Fibroblast of the aortic adventitia (primary cell): Measurements from ENCODE around the gene SLC22A15. TPM values are rescaled to one million over a fixed set of nuclear protein-coding genes. Genes with fewer than 3 reads are reported as not detected.

Source experiments
- DNase-seq: peaks from one replicate; pipeline ENCODE4 v3.0.0-alpha.2; 2010; ENCODE audit warnings: low read depth
- H3K4me3 ChIP-seq: 2 replicates; pipeline ENCODE4 v1.5.1; 2011; ENCODE audit warnings: low read depth, mild to moderate bottlenecking, control low read depth, low read length, moderate library complexity
- total RNA-seq: library from RNA; depleted of rRNA; stranded (reverse); fragments of >200 nt; gene quantifications from 2 replicates; pipeline ENCODE4 v1.2.3, GENCODE V29; 2012; ENCODE audit warnings: low replicate concordance
- TF ChIP-seq, protein P1 (sequence below): IDR thresholded peaks from 2 replicates; pipeline ENCODE4 v1.5.1; 2011; ENCODE audit warnings: mild to moderate bottlenecking, low read length, control low read depth, inconsistent platforms; ENCODE audit not compliant: insufficient read depth

The SLC22A15 gene
- total RNA-seq, 1 donor = 4.2 TPM

DNA sequence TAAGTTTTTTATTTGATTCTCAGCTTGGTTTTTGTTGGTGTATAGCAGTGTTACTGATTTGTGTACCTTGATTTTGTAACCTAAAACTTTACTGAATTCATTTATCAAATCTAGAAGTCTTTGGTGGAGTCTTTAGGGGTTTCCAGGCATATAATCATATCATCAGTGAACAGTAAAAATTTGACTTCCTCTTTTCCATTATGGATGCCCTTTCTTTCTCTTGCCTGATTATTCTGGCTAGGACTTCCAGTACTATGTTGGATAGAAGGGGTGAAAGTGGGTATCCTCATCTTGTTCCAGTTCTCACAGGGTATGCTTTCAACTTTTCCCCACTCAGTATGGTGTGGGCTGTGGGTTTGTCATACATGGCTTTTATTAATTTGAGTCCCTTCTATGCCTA, 111.3 kb downstream of the SLC22A15 start:
- no peak overlapping the region for H3K4me3 ChIP-seq
- DNase-seq = no peak
- TF ChIP-seq, protein P1, sequence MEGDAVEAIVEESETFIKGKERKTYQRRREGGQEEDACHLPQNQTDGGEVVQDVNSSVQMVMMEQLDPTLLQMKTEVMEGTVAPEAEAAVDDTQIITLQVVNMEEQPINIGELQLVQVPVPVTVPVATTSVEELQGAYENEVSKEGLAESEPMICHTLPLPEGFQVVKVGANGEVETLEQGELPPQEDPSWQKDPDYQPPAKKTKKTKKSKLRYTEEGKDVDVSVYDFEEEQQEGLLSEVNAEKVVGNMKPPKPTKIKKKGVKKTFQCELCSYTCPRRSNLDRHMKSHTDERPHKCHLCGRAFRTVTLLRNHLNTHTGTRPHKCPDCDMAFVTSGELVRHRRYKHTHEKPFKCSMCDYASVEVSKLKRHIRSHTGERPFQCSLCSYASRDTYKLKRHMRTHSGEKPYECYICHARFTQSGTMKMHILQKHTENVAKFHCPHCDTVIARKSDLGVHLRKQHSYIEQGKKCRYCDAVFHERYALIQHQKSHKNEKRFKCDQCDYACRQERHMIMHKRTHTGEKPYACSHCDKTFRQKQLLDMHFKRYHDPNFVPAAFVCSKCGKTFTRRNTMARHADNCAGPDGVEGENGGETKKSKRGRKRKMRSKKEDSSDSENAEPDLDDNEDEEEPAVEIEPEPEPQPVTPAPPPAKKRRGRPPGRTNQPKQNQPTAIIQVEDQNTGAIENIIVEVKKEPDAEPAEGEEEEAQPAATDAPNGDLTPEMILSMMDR = no peak

DNA sequence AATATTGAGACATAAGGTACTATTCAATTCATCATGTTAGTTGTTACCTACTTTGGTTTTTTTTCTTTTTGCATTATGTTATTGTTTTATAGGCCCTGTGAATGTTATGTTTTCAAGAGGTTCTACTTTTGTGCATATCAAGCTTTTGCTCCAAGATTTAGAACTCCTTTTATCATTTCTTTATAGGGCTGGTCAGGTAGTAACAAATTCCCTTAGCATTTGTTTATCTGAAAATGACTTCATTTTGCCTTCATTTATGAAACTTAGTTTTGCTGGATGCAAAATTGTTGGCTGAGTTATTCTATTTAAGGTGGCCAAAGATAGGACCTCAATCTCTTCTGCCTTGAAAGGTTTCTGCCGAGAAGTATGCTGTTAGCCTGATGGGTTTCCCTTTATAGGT, 113.6 kb downstream of the SLC22A15 start:
- no peak overlapping the region for H3K4me3 ChIP-seq
- DNase-seq = no peak
- TF ChIP-seq, protein P1 = no peak

DNA sequence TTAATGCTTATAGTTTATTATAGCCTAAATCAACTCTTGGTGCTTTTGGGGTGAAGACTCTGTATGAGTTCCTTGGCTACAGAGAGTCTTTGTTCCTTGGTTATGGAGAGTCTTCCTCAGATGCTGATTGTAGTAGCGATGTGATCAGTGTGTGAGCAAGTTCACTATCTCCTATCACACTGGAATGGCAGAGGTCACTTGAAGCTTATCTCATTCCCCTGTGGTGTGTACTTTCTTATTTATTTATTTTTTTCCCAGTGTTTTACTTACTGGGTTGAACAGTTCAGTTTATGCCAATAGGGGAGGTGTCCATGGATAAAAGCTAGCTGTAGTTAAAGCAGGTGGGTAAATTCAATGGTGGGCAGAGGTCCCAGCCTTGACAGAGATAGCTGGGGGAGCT, 114.8 kb downstream of the SLC22A15 start:
- H3K4me3 ChIP-seq = no peak overlapping the region
- no peak for DNase-seq
- TF ChIP-seq, protein P1 = no peak

DNA sequence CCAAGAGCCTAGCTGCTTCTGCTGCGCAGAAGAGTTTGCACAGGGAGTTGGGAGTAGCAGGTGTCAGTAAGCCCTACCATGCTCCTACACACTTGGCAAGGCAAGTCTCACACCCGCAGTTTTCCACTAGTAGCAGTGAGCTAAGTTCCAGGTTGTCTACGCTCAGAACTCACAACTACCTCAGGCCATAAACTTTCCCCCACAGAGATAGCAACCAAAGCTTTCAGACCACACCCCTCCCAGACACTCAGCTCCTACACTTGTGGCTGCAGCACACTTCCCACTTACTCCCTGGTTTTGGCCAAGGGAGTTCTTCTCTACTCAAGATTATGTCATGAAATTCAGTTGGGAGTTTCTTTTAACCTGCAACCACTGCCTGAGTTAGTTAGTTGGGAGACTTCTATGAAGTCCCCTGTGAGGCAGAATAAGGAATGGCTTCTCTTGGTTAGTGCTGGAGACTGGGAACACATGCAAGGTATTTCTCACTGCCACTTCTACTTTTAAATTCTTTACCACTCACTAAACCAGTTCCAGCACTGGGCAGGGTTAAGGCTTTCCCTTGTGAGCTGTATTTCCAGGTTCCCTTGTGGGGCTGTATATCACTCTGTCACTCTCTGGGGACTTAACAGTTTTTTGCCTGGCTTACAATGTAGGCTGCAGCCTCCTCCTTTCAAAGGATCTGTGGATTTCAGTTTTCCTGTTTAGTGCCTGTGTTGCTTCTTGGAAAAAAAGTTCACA, 116.6 kb downstream of the SLC22A15 start:
- no peak for DNase-seq
- no peak overlapping the region for H3K4me3 ChIP-seq
- TF ChIP-seq, protein P1 = no peak

DNA sequence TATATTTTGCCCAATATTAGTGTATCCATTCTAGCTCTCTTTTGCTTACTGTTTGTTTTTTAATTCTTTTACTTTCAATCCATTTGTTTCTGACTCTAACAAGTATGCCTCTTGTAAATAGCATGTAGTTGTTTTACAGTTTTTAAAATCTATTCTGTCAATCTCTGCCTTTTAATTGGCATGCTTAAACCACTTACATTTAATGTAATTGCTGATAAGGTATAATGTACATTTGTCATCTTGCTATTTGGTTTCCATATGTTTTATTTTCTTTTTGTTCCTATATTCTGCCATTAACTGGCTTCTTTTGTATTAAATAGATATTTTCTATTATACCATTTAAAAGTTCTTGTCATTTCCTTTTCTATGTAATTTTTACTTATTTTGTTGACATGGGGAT, 118.7 kb downstream of the SLC22A15 start:
- TF ChIP-seq, protein P1 = no peak
- H3K4me3 ChIP-seq = no peak overlapping the region
- DNase-seq = no peak

DNA sequence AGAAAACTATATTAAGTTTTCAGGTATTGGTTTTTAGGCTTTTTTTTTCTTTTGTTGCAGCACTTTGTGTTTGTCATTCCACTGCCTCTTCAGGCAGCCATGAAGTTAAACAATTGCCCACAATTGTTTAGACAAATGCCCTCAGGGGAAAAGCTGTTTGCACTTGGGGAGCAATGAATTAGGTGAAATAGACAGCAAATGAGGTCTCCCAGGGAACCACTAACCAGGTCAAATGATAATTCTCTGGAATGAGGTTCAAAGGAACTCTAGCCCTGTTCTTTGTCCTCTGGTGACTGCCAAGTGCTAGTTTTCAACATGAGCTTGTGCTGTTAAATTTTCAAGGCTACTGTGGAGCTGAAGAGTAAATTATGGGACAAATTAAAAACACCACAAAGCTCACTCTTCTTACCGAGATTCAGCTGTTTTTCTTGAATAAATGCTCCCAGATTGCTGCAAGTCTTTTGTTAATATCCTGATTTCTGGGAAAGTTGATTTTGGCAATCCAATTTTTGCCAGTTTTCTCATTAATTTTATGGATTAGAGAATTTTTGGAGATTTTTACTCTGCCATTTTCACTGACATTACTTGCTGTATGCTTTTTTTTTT, 119.8 kb downstream of the SLC22A15 start:
- no peak for DNase-seq
- H3K4me3 ChIP-seq = no peak overlapping the region
- TF ChIP-seq, protein P1 = no peak
